AG04450 (cell line): ENCODE measurements around the gene TSHR. TPM values are rescaled to one million over a fixed set of nuclear protein-coding genes. Genes with fewer than 3 reads are reported as not detected.

ENCODE experiments used
- CTCF ChIA-PET: fragments of 300-600, 350-600 bp; formaldehyde crosslinking; extraction: SDS; loops from one replicate; lab custom pipeline; 2022; ENCODE audit warnings: antibody characterized with exemption, inconsistent platforms; lab: Charles Lee
- POLR2A ChIA-PET: fragments of 350-600 bp; formaldehyde crosslinking; extraction: SDS; loops from one replicate; lab custom pipeline; 2021; ENCODE audit warnings: antibody characterized with exemption, inconsistent platforms; lab: Yijun Ruan, JAX
- DNase-seq: peaks from one replicate; pipeline ENCODE4 v3.0.0-alpha.2; 2011; ENCODE audit warnings: low read depth, low spot score
- H3K27ac ChIP-seq: one replicate; pipeline ENCODE4 v1.5.1; 2012; ENCODE audit warnings: low read depth, low read length, control low read depth
- H3K27me3 ChIP-seq: one replicate; pipeline ENCODE4 v1.6.0; 2012; ENCODE audit warnings: low read length; ENCODE audit not compliant: control insufficient read depth, insufficient read depth
- H3K4me3 ChIP-seq: 2 replicates; pipeline ENCODE4 v1.5.1; 2011; ENCODE audit warnings: mild to moderate bottlenecking, low read depth, low read length, control low read depth
- H3K9me3 ChIP-seq: 2 replicates; pipeline ENCODE4 v1.5.1; 2012; ENCODE audit warnings: low read length; ENCODE audit not compliant: control insufficient read depth, insufficient read depth
- polyA plus RNA-seq: library from polyadenylated mRNA; depleted of rRNA; stranded (reverse); fragments of >200 nt; gene quantifications from 2 replicates; pipeline ENCODE4 v1.2.3, GENCODE V29; 2011
- TF ChIP-seq, protein P1 (sequence below): IDR thresholded peaks from 2 replicates; pipeline ENCODE4 v1.5.1; 2011; ENCODE audit warnings: low read depth, low read length, control low read depth, inconsistent platforms

The TSHR gene
- polyA plus RNA-seq, 1 experiment, result not detected

DNA sequence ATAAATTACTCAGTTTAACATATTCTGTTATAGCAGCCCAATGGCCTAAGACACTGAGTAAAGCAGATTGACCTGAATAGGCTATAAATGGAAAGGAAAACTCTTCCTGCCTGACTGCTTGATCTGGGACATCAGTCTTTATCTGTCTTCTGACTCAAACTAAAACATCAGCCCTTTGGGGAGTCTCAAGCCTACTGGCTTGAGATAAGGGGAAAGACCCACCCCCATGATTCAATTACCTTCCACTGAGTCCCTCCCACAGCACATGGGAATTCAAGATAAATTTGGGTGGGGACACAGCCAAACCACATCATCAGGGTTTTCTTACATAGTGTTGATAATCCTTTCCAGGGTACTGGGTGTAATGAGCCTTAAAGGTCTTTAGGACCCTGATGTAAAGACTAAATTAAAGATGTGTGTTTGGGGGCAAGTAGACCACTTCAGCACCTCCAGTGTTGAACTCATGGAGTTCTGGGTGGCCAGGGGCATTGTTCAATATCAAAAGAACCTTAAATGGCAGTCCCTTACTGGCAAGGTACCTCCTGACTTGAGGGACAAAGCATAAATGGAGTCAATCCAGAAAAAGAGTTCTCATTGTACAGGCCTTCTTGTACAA is 67.8 kb downstream of the TSHR start:
- no peak overlapping the region for H3K27ac ChIP-seq
- POLR2A ChIA-PET, result no interaction called here
- TF ChIP-seq, protein P1, sequence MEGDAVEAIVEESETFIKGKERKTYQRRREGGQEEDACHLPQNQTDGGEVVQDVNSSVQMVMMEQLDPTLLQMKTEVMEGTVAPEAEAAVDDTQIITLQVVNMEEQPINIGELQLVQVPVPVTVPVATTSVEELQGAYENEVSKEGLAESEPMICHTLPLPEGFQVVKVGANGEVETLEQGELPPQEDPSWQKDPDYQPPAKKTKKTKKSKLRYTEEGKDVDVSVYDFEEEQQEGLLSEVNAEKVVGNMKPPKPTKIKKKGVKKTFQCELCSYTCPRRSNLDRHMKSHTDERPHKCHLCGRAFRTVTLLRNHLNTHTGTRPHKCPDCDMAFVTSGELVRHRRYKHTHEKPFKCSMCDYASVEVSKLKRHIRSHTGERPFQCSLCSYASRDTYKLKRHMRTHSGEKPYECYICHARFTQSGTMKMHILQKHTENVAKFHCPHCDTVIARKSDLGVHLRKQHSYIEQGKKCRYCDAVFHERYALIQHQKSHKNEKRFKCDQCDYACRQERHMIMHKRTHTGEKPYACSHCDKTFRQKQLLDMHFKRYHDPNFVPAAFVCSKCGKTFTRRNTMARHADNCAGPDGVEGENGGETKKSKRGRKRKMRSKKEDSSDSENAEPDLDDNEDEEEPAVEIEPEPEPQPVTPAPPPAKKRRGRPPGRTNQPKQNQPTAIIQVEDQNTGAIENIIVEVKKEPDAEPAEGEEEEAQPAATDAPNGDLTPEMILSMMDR, result no peak
- DNase-seq, result no peak
- no peaks in the 10 kb centered on the region for H3K27me3 ChIP-seq
- no peaks in the 10 kb centered on the region for H3K9me3 ChIP-seq
- H3K4me3 ChIP-seq, result no peak overlapping the region
- CTCF ChIA-PET, result no interaction called here

DNA sequence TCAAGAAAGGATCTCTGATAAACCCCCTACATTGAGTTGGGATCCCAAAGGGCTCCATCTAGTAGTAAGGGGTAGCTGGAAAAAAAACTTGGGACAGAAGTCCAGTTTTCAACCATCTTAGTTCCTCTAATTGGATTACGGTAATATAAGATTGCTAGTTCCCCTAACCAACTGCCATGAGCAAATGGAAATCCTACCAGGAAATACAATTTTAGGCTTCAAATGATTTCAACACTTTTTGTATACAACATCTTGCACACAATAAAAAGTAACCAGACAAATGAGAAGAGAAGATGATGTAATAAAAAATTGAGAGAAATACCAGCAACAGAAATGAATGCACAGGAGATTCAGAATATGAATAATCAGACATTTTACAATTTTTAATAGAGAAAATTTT is 73.0 kb downstream of the TSHR start:
- TF ChIP-seq, protein P1, result no peak
- no peak for DNase-seq
- POLR2A ChIA-PET, result no interaction called here
- Histone ChIP-seq H3K27ac (no peak overlapping the region), H3K27me3 (no peaks in the 10 kb centered on the region), H3K9me3 (no peaks in the 10 kb centered on the region), H3K4me3 (no peak overlapping the region)
- CTCF ChIA-PET, result no interaction called here

DNA sequence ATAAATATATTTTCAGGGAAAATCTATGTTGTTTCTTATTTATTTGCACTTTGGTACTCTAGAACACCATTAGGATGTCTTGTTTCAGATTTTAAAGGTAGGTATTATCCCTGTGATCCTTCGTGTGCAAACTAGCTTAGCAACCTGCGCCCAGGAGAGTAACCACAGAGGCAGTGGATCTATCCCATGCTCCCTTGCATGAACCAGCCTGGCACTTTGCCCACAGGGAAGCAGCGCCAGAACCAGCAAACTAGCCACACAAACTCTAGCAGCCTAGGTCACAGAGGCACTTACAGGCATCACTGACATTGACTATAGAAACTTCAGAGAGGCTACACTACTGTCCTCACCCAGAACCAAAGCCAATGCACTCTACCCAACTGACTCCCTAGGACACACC is 76.1 kb downstream of the TSHR start:
- POLR2A ChIA-PET, result no interaction called here
- H3K9me3 ChIP-seq, result no peaks in the 10 kb centered on the region
- no peak for DNase-seq
- H3K4me3 ChIP-seq, result no peak overlapping the region
- H3K27me3 ChIP-seq, result no peaks in the 10 kb centered on the region
- CTCF ChIA-PET, result no interaction called here
- H3K27ac ChIP-seq, result no peak overlapping the region
- TF ChIP-seq, protein P1, result no peak

DNA sequence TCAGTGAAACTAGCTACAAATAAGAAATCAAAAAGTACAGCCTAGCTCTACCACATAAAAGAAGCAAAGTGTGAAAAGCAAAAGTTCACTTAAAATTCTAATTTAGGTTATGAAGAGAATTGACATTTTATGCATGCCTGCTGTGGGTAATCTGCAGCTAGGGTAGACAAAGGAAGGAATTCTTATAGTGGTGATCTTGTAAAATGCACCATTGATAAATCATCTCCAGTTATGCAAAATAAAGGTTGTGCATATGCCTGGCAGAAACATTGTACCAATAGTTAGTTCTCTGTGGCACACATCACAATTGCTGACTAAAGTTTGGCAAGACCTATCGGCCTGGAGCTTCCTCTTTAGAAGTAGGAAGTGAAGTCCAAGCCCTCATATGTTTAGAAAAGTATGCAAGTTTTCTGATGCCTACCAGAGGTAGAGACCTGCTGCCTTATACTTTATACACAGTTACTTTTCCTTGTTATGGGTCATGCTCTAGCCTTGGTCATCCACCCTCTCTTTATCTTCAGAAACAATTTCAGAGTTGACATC is 78.3 kb downstream of the TSHR start:
- Histone ChIP-seq H3K9me3 (no peaks in the 10 kb centered on the region), H3K27me3 (no peaks in the 10 kb centered on the region), H3K4me3 (no peak overlapping the region), H3K27ac (no peak overlapping the region)
- POLR2A ChIA-PET, result interaction anchor here (0.6 kb wide), 1 partner anchor 187 kb away, joined by 4 read pairs; no protein-coding TSS in a partner anchor
- DNase-seq, result no peak
- CTCF ChIA-PET, result interaction anchor here (0.6 to 1.2 kb wide), 2 partner anchors 41 to 47 kb away, joined by 3 read pairs; no protein-coding TSS in a partner anchor
- TF ChIP-seq, protein P1, result no peak

DNA sequence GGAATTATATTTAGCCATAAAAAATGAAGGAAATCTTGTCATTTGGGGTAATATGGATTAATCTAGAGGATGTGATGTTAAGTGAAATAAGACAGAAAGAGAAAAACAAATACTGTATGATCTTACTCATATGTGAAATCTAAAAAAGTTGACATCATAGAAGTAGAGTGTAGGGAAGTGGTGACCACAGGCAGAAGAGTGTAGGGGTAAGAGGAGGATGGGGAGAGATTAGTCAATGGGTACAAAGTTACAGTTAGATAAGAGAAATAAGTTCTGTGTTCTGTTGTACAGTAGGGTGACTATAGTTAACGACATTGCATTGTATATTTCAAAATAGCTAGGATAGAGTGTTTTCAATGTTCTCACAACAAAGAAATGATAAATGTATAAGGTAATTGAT is 87.0 kb downstream of the TSHR start:
- DNase-seq, result no peak
- H3K27ac ChIP-seq, result no peak overlapping the region
- ChIA-PET CTCF (no interaction called here), POLR2A (no interaction called here)
- H3K27me3 ChIP-seq, result no peaks in the 10 kb centered on the region
- H3K9me3 ChIP-seq, result no peaks in the 10 kb centered on the region
- TF ChIP-seq, protein P1, result no peak
- no peak overlapping the region for H3K4me3 ChIP-seq
